ENCODE results near the gene CRHR1. TPM values are rescaled to one million over a fixed set of nuclear protein-coding genes. Genes with fewer than 3 reads are reported as not detected.

The CRHR1 gene
- polyA plus RNA-seq, 10 donors = 0.21 to 0.66 (median 0.26) TPM; not detected in 5

GRCh38 chr17:45863857-45864654 is 79.9 kb downstream of the CRHR1 start:
- no peak for DNase-seq

- DNase-seq = no peak
Observed at GRCh38 chr17:45867171-45867570, 83.1 kb downstream of the CRHR1 start.

GRCh38 chr17:45867702-45868101 is 83.6 kb downstream of the CRHR1 start:
- DNase-seq = no peak

- no peak for DNase-seq
Observed at GRCh38 chr17:45868276-45868675, 84.2 kb downstream of the CRHR1 start.

GRCh38 chr17:45869676-45870341 is 85.7 kb downstream of the CRHR1 start:
- no peak for DNase-seq

GRCh38 chr17:45870342-45870974 is 86.3 kb downstream of the CRHR1 start:
- no peak for DNase-seq

- no peak for DNase-seq
Observed at GRCh38 chr17:45871718-45872117, 87.6 kb downstream of the CRHR1 start.

GRCh38 chr17:45873728-45874127 is 89.6 kb downstream of the CRHR1 start:
- DNase-seq = no peak

- no peak for DNase-seq
Observed at GRCh38 chr17:45874151-45874550, 90.0 kb downstream of the CRHR1 start.

- no peak for DNase-seq
Observed at GRCh38 chr17:45876539-45876938, 92.4 kb downstream of the CRHR1 start.

- DNase-seq = no peak
Observed at GRCh38 chr17:45877467-45877866, 93.3 kb downstream of the CRHR1 start.

- no peak for DNase-seq
Observed at GRCh38 chr17:45883063-45883462, 98.9 kb downstream of the CRHR1 start.

Other genes starting within 250 kb of the CRHR1 start
- not detected for gene SPPL2C, start 60.6 kb downstream of the CRHR1 start, polyA plus RNA-seq (ENCODE audit: insufficient read length in 10 of 10)
- 10 to 100 TPM in 4 of 10 donors, 1 to 10 TPM in 6; 6.6 to 13.7 (median 9.4) TPM for gene MAPT, start 110.2 kb downstream of the CRHR1 start, polyA plus RNA-seq (ENCODE audit: insufficient read length in 10 of 10)
- not detected for gene STH, start 214.9 kb downstream of the CRHR1 start, polyA plus RNA-seq (ENCODE audit: insufficient read length in 10 of 10)